Liver (tissue), 9 donors: ENCODE results near the gene GPX3. TPM values are rescaled to one million over a fixed set of nuclear protein-coding genes. Genes with fewer than 3 reads are reported as not detected.

Experiments used
- DNase-seq: peaks from one replicate; pipeline ENCODE4 v3.0.0-alpha.2; 2017; ENCODE audit warnings: low spot score
- H3K27ac ChIP-seq, 2 donors: one replicate each; pipeline ENCODE4 v1.7.0; 2013; ENCODE audit warnings: inconsistent platforms in 2 of 2, low read length in 2 of 2, control low read depth in 1 of 2, low read depth in 1 of 2, mild to moderate bottlenecking in 1 of 2
- H3K27me3 ChIP-seq, 4 donors: one replicate each; pipeline versions ENCODE4 v1.6.1 to v1.7.0; 2013; ENCODE audit warnings: low read length in 3 of 4, inconsistent platforms in 1 of 4, mild to moderate bottlenecking in 1 of 4, moderate library complexity in 1 of 4; ENCODE audit not compliant: control insufficient read depth in 4 of 4, insufficient read depth in 4 of 4
- H3K36me3 ChIP-seq, 4 donors: one replicate each; pipeline versions ENCODE4 v1.6.1 to v1.7.0; 2013; ENCODE audit warnings: low read length in 3 of 4, mild to moderate bottlenecking in 3 of 4, low read depth in 1 of 4, moderate library complexity in 1 of 4; ENCODE audit not compliant: control insufficient read depth in 4 of 4, insufficient read depth in 3 of 4
- H3K4me1 ChIP-seq, 4 donors: one replicate each; pipeline versions ENCODE4 v1.6.1 to v1.7.0; 2013; ENCODE audit warnings: low read length in 3 of 4, mild to moderate bottlenecking in 3 of 4, moderate library complexity in 1 of 4; ENCODE audit not compliant: control insufficient read depth in 4 of 4, insufficient read depth in 4 of 4
- H3K4me3 ChIP-seq, 3 donors: one replicate each; pipeline versions ENCODE4 v1.6.1 to v1.7.0; 2013; ENCODE audit warnings: low read length in 3 of 3, control low read depth in 1 of 3, low read depth in 1 of 3, mild to moderate bottlenecking in 1 of 3
- H3K9ac ChIP-seq, 2 donors: one replicate each; pipeline ENCODE4 v1.7.0; 2013; ENCODE audit warnings: low read length in 2 of 2, mild to moderate bottlenecking in 2 of 2, moderate library complexity in 2 of 2, control low read depth in 1 of 2, low read depth in 1 of 2
- H3K9me3 ChIP-seq, 4 donors: one replicate each; pipeline versions ENCODE4 v1.6.1 to v1.7.0; 2013; ENCODE audit warnings: low read length in 3 of 4; ENCODE audit not compliant: control insufficient read depth in 4 of 4
- EGR1 ChIP-seq, 2 donors: IDR thresholded peaks; 2 replicates each; pipeline ENCODE4 v1.6.1; 2016 to 2018; ENCODE audit warnings: antibody characterized with exemption in 2 of 2, low read depth in 2 of 2
- FOXA1 ChIP-seq: IDR thresholded peaks from 2 replicates; pipeline ENCODE4 v1.6.1; 2016; ENCODE audit warnings: antibody characterized with exemption
- FOXA2 ChIP-seq: IDR thresholded peaks from 2 replicates; pipeline ENCODE4 v1.6.1; 2016; ENCODE audit warnings: antibody characterized with exemption
- GABPA ChIP-seq, 2 donors: IDR thresholded peaks in 1 of 2; conservative IDR thresholded peaks in 1 of 2; 2 replicates each; pipeline ENCODE4 v1.6.1; 2016; ENCODE audit warnings: antibody characterized with exemption in 2 of 2, mild to moderate bottlenecking in 1 of 2, moderate library complexity in 1 of 2
- HNF4A ChIP-seq, 2 donors: conservative IDR thresholded peaks; 2 replicates each; pipeline ENCODE4 v1.6.1; 2016; ENCODE audit warnings: antibody characterized with exemption in 2 of 2, mild to moderate bottlenecking in 2 of 2
- HNF4G ChIP-seq: IDR thresholded peaks from 2 replicates; pipeline ENCODE4 v1.6.1; 2016; ENCODE audit warnings: antibody characterized with exemption
- JUND ChIP-seq, 2 donors: IDR thresholded peaks; 2 replicates each; pipeline ENCODE4 v1.6.1; 2016; ENCODE audit warnings: antibody characterized with exemption in 2 of 2
- NR2F2 ChIP-seq: IDR thresholded peaks from 2 replicates; pipeline ENCODE4 v1.6.1; 2016; ENCODE audit warnings: antibody characterized with exemption
- RAD21 ChIP-seq, 2 donors: IDR thresholded peaks; 2 replicates each; pipeline ENCODE4 v1.6.1; 2016; ENCODE audit warnings: antibody characterized with exemption in 2 of 2, mild to moderate bottlenecking in 2 of 2
- RXRA ChIP-seq, 2 donors: IDR thresholded peaks; 2 replicates each; pipeline ENCODE4 v1.6.1; 2017 to 2018; ENCODE audit warnings: antibody characterized with exemption in 2 of 2, mild to moderate bottlenecking in 1 of 2
- SP1 ChIP-seq: IDR thresholded peaks from 2 replicates; pipeline ENCODE4 v1.6.1; 2018; ENCODE audit warnings: antibody characterized with exemption, mild to moderate bottlenecking
- TAF1 ChIP-seq: conservative IDR thresholded peaks from 2 replicates; pipeline ENCODE4 v1.6.1; 2016; ENCODE audit warnings: antibody characterized with exemption, mild to moderate bottlenecking
- YY1 ChIP-seq: IDR thresholded peaks from 2 replicates; pipeline ENCODE4 v1.6.1; 2016; ENCODE audit warnings: antibody characterized with exemption, mild to moderate bottlenecking
- WGBS: extraction: QIAGEN DNeasy Blood & Tissue Kit; methylation state at CpG from one replicate; pipeline ENCODE4 v1.1.7; 2013; 5-methylcytosine and 5-hydroxymethylcytosine counted together
- polyA plus RNA-seq, 2 donors: library from polyadenylated mRNA; stranded (reverse) in 1 of 2; unstranded in 1 of 2; fragments of 200-250 nt in 1 of 2; fragments of >200 nt in 1 of 2; fragmentation: Nextera tagmentation in 1 of 2; extraction: Ambion mirVana in 1 of 2; gene quantifications; one replicate each; pipeline versions ENCODE4 v1.2.1 to v1.2.3, GENCODE V29; 2013 to 2015
- total RNA-seq, 2 donors: library from RNA; depleted of rRNA; stranded (reverse); fragments of >200 nt; gene quantifications; one replicate each; pipeline ENCODE4 v1.2.3, GENCODE V29; 2014
- TF ChIP-seq, protein P1 (sequence below): fragments of 150-350 bp; IDR thresholded peaks from 2 replicates; pipeline ENCODE4 v1.5.1; 2017; ENCODE audit warnings: improper control_type of control experiment, low read depth, low read length; ENCODE audit not compliant: missing input control
- TF ChIP-seq, protein P2 (sequence below): IDR thresholded peaks from 2 replicates; pipeline ENCODE4 v1.6.1; 2016; ENCODE audit warnings: antibody characterized with exemption
- TF ChIP-seq, protein P3 (sequence below): IDR thresholded peaks from 2 replicates; pipeline ENCODE4 v1.6.1; 2016; ENCODE audit warnings: antibody characterized with exemption
- TF ChIP-seq, protein P4 (sequence below): IDR thresholded peaks from 2 replicates; pipeline ENCODE4 v1.6.1; 2016; ENCODE audit warnings: antibody characterized with exemption
- TF ChIP-seq, protein P5 (sequence below): IDR thresholded peaks from 2 replicates; pipeline ENCODE4 v1.6.1; 2016; ENCODE audit warnings: antibody characterized with exemption, mild to moderate bottlenecking
- donor health status: healthy.
- donor health status: healthy.
- donor health status: healthy.
- donor health status: healthy.
- donor health status: healthy.

Gene GPX3
- total and polyA plus RNA-seq, 4 donors: 72.9 to 878 (median 237) TPM

DNA sequence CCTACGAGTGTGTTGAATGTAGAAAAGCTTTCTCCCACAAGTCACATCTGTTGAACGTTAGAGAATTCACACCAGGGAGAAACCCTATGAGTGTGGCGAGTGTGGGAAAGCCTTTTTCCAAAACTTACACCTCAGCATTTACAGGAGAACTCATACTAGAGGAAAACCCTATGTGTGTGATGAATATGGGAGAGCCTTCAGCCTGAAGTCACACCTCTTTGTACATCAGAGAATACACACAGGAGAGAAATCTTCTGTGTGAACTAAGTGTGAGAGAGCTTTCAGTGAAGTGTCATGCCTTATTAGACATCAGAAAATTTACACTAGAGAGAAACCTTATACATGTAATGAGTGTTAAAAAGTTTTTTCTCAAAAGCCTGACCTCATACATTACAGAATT lies 41.8 kb upstream of the GPX3 start:
- Histone ChIP-seq H3K4me1 (no peaks in the 10 kb centered on the region), H3K9ac (no peak overlapping the region), H3K4me3 (no peak overlapping the region), H3K27me3 (no peaks in the 10 kb centered on the region), H3K36me3 (no peaks in the 10 kb centered on the region), H3K9me3 (peaks cover 10 to 28% (median 19%) of the 10 kb centered on the region in 4 donors), H3K27ac (no peak overlapping the region)
- TF ChIP-seq HNF4A (conservative IDR thresholded peaks at IDR 0.05) (no peak), NR2F2 (no peak), FOXA1 (no peak), JUND (IDR thresholded peaks at IDR 0.05) (no peak), HNF4G (no peak), FOXA2 (no peak), YY1 (no peak), SP1 (no peak)
- TF ChIP-seq, protein P1, sequence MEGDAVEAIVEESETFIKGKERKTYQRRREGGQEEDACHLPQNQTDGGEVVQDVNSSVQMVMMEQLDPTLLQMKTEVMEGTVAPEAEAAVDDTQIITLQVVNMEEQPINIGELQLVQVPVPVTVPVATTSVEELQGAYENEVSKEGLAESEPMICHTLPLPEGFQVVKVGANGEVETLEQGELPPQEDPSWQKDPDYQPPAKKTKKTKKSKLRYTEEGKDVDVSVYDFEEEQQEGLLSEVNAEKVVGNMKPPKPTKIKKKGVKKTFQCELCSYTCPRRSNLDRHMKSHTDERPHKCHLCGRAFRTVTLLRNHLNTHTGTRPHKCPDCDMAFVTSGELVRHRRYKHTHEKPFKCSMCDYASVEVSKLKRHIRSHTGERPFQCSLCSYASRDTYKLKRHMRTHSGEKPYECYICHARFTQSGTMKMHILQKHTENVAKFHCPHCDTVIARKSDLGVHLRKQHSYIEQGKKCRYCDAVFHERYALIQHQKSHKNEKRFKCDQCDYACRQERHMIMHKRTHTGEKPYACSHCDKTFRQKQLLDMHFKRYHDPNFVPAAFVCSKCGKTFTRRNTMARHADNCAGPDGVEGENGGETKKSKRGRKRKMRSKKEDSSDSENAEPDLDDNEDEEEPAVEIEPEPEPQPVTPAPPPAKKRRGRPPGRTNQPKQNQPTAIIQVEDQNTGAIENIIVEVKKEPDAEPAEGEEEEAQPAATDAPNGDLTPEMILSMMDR: no peak
- TF ChIP-seq, protein P2, sequence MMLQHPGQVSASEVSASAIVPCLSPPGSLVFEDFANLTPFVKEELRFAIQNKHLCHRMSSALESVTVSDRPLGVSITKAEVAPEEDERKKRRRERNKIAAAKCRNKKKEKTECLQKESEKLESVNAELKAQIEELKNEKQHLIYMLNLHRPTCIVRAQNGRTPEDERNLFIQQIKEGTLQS: no peak
- TF ChIP-seq, protein P3, sequence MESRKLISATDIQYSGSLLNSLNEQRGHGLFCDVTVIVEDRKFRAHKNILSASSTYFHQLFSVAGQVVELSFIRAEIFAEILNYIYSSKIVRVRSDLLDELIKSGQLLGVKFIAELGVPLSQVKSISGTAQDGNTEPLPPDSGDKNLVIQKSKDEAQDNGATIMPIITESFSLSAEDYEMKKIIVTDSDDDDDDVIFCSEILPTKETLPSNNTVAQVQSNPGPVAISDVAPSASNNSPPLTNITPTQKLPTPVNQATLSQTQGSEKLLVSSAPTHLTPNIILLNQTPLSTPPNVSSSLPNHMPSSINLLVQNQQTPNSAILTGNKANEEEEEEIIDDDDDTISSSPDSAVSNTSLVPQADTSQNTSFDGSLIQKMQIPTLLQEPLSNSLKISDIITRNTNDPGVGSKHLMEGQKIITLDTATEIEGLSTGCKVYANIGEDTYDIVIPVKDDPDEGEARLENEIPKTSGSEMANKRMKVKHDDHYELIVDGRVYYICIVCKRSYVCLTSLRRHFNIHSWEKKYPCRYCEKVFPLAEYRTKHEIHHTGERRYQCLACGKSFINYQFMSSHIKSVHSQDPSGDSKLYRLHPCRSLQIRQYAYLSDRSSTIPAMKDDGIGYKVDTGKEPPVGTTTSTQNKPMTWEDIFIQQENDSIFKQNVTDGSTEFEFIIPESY: no peak
- no peak for DNase-seq
- 57% methylated on average over 3 of the region's 3 CpGs for WGBS

DNA sequence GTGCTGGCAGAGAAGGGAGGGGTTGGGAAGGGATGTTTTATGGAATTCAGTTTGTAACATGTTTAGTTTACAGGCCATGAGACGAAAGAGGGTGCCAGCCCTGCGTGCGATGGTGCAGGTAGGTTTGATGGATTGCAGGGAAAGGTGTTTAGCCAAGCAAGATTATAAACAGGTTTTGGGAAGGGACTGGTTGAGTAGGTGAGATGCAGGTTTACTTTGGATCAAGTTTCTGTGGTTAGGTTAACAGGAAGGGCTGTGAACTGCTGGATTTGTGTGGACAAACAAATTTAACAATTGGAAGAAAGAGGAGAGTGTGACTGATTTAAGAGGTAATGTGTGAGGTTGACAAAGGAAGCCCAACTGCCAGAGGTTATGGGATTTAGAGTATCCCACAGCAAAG lies 32.6 kb upstream of the GPX3 start:
- Histone ChIP-seq H3K4me3 (no peak overlapping the region), H3K27ac (no peak overlapping the region), H3K27me3 (no peaks in the 10 kb centered on the region), H3K9me3 (peaks cover 0 to 5% (median 4%) of the 10 kb centered on the region in 4 donors), H3K9ac (no peak overlapping the region), H3K36me3 (no peaks in the 10 kb centered on the region), H3K4me1 (no peaks in the 10 kb centered on the region)
- DNase-seq: no peak
- WGBS: 73% methylated on average over 3 of the region's 3 CpGs
- TF ChIP-seq YY1: no peak
- no peak for TF ChIP-seq TAF1
- TF ChIP-seq, protein P2: no peak
- TF ChIP-seq HNF4G: no peak
- no peak for TF ChIP-seq GABPA (IDR thresholded peaks at IDR 0.05 in 1 of 2, conservative IDR thresholded peaks at IDR 0.05 in 1 of 2)
- no peak for TF ChIP-seq SP1
- TF ChIP-seq FOXA2: no peak
- TF ChIP-seq, protein P1: no peak
- no peak for TF ChIP-seq RAD21 (IDR thresholded peaks at IDR 0.05)
- TF ChIP-seq, protein P3: no peak
- TF ChIP-seq HNF4A (conservative IDR thresholded peaks at IDR 0.05): no peak
- TF ChIP-seq, protein P4, sequence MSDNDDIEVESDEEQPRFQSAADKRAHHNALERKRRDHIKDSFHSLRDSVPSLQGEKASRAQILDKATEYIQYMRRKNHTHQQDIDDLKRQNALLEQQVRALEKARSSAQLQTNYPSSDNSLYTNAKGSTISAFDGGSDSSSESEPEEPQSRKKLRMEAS: no peak
- TF ChIP-seq, protein P5, sequence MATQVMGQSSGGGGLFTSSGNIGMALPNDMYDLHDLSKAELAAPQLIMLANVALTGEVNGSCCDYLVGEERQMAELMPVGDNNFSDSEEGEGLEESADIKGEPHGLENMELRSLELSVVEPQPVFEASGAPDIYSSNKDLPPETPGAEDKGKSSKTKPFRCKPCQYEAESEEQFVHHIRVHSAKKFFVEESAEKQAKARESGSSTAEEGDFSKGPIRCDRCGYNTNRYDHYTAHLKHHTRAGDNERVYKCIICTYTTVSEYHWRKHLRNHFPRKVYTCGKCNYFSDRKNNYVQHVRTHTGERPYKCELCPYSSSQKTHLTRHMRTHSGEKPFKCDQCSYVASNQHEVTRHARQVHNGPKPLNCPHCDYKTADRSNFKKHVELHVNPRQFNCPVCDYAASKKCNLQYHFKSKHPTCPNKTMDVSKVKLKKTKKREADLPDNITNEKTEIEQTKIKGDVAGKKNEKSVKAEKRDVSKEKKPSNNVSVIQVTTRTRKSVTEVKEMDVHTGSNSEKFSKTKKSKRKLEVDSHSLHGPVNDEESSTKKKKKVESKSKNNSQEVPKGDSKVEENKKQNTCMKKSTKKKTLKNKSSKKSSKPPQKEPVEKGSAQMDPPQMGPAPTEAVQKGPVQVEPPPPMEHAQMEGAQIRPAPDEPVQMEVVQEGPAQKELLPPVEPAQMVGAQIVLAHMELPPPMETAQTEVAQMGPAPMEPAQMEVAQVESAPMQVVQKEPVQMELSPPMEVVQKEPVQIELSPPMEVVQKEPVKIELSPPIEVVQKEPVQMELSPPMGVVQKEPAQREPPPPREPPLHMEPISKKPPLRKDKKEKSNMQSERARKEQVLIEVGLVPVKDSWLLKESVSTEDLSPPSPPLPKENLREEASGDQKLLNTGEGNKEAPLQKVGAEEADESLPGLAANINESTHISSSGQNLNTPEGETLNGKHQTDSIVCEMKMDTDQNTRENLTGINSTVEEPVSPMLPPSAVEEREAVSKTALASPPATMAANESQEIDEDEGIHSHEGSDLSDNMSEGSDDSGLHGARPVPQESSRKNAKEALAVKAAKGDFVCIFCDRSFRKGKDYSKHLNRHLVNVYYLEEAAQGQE: no peak
- TF ChIP-seq EGR1 (IDR thresholded peaks at IDR 0.05; ENCODE audit: low read depth in 2 of 2): no peak
- TF ChIP-seq NR2F2: no peak
- TF ChIP-seq JUND (IDR thresholded peaks at IDR 0.05): no peak
- TF ChIP-seq RXRA (IDR thresholded peaks at IDR 0.05): no peak
- TF ChIP-seq FOXA1: no peak
